ENCODE results near the gene DLEC1. TPM values are rescaled to one million over a fixed set of nuclear protein-coding genes. Genes with fewer than 3 reads are reported as not detected.

The DLEC1 gene
- total and polyA plus RNA-seq, 9 of the 15 experiments (the other 6 are each of a cell fraction or from before 2014, with no cell fraction given): 0.07 to 0.08 TPM; not detected in 7

Small RNA genes lying within 50 kb of the gene (small RNA-seq; reads per million reads assigned to genes)
- gene RF00019: not detected

Other genes starting within 250 kb of the DLEC1 start
Only the 7 nearest of the 8 such genes appear.
- gene CTDSPL, start 177.3 kb upstream of the DLEC1 start, total RNA-seq (2014; rRNA removed): 7.6 and 8.4 TPM in 2 replicates
- 12.0 and 12.6 TPM in 2 replicates for gene CTDSPL, start 177.3 kb upstream of the DLEC1 start, total RNA-seq (2014; rRNA removed; fragmentation: Illumina TruSeq; extraction: Trizol)
- 11.3 and 11.9 TPM in 2 replicates for gene CTDSPL, start 177.3 kb upstream of the DLEC1 start, total RNA-seq (2015; rRNA removed; fragmentation: Illumina TruSeq; extraction: Trizol)
- 17.9 and 19.5 TPM in 2 replicates for gene CTDSPL, start 177.3 kb upstream of the DLEC1 start, total RNA-seq (2021)
- 10.5 and 19.3 TPM in 2 replicates for gene CTDSPL, start 177.3 kb upstream of the DLEC1 start, polyA plus RNA-seq (2011; rRNA removed)
- gene CTDSPL, start 177.3 kb upstream of the DLEC1 start, polyA plus RNA-seq (2014; fragmentation: Illumina TruSeq; extraction: Trizol): 14.2 and 14.4 TPM in 2 replicates
- 1 to 10 TPM; 5.1 to 5.8 TPM for gene CTDSPL, start 177.3 kb upstream of the DLEC1 start, polyA plus RNA-seq (2014; fragmentation: Nextera tagmentation; extraction: Ambion mirVana)
- 8.8 and 8.9 TPM in 2 replicates for gene CTDSPL, start 177.3 kb upstream of the DLEC1 start, polyA plus RNA-seq (2014; rRNA removed)
- 12.6 and 17.4 TPM in 2 replicates for gene VILL, start 48.4 kb upstream of the DLEC1 start, total RNA-seq (2014; rRNA removed)
- gene VILL, start 48.4 kb upstream of the DLEC1 start, total RNA-seq (2014; rRNA removed; fragmentation: Illumina TruSeq; extraction: Trizol): 3.3 and 4.3 TPM in 2 replicates
- 8.8 and 9.2 TPM in 2 replicates for gene VILL, start 48.4 kb upstream of the DLEC1 start, total RNA-seq (2015; rRNA removed; fragmentation: Illumina TruSeq; extraction: Trizol)
- 12.4 and 13.4 TPM in 2 replicates for gene VILL, start 48.4 kb upstream of the DLEC1 start, total RNA-seq (2021)
- 7.7 and 10.6 TPM in 2 replicates for gene VILL, start 48.4 kb upstream of the DLEC1 start, polyA plus RNA-seq (2011; rRNA removed)
- 8.7 and 9.8 TPM in 2 replicates for gene VILL, start 48.4 kb upstream of the DLEC1 start, polyA plus RNA-seq (2014; fragmentation: Illumina TruSeq; extraction: Trizol)
- gene VILL, start 48.4 kb upstream of the DLEC1 start, polyA plus RNA-seq (2014; fragmentation: Nextera tagmentation; extraction: Ambion mirVana): under 1 TPM; 0.11 to 0.49 TPM
- 16.0 and 18.1 TPM in 2 replicates for gene VILL, start 48.4 kb upstream of the DLEC1 start, polyA plus RNA-seq (2014; rRNA removed)
- gene PLCD1, start 9.6 kb upstream of the DLEC1 start, total RNA-seq (2014; rRNA removed): 152 and 190 TPM in 2 replicates
- gene PLCD1, start 9.6 kb upstream of the DLEC1 start, total RNA-seq (2014; rRNA removed; fragmentation: Illumina TruSeq; extraction: Trizol): 60.7 and 88.3 TPM in 2 replicates
- gene PLCD1, start 9.6 kb upstream of the DLEC1 start, total RNA-seq (2015; rRNA removed; fragmentation: Illumina TruSeq; extraction: Trizol): 47.5 and 50.1 TPM in 2 replicates
- 149 and 161 TPM in 2 replicates for gene PLCD1, start 9.6 kb upstream of the DLEC1 start, total RNA-seq (2021)
- gene PLCD1, start 9.6 kb upstream of the DLEC1 start, polyA plus RNA-seq (2011; rRNA removed): 209 and 284 TPM in 2 replicates
- gene PLCD1, start 9.6 kb upstream of the DLEC1 start, polyA plus RNA-seq (2014; fragmentation: Illumina TruSeq; extraction: Trizol): 135 and 145 TPM in 2 replicates
- 10 to 100 TPM in 1 of 2 experiments, 1 to 10 TPM in 1; 5.4 to 11.0 TPM for gene PLCD1, start 9.6 kb upstream of the DLEC1 start, polyA plus RNA-seq (2014; fragmentation: Nextera tagmentation; extraction: Ambion mirVana)
- 116 and 140 TPM in 2 replicates for gene PLCD1, start 9.6 kb upstream of the DLEC1 start, polyA plus RNA-seq (2014; rRNA removed)
- 55.0 and 66.3 TPM in 2 replicates for gene ACAA1, start 97.9 kb downstream of the DLEC1 start, total RNA-seq (2014; rRNA removed)
- gene ACAA1, start 97.9 kb downstream of the DLEC1 start, total RNA-seq (2014; rRNA removed; fragmentation: Illumina TruSeq; extraction: Trizol): 23.6 and 34.5 TPM in 2 replicates
- gene ACAA1, start 97.9 kb downstream of the DLEC1 start, total RNA-seq (2015; rRNA removed; fragmentation: Illumina TruSeq; extraction: Trizol): 53.5 and 62.3 TPM in 2 replicates
- gene ACAA1, start 97.9 kb downstream of the DLEC1 start, total RNA-seq (2021): 66.8 and 67.9 TPM in 2 replicates
- gene ACAA1, start 97.9 kb downstream of the DLEC1 start, polyA plus RNA-seq (2011; rRNA removed): 60.2 and 92.0 TPM in 2 replicates
- 54.5 and 57.2 TPM in 2 replicates for gene ACAA1, start 97.9 kb downstream of the DLEC1 start, polyA plus RNA-seq (2014; fragmentation: Illumina TruSeq; extraction: Trizol)
- gene ACAA1, start 97.9 kb downstream of the DLEC1 start, polyA plus RNA-seq (2014; fragmentation: Nextera tagmentation; extraction: Ambion mirVana): 1 to 10 TPM; 4.0 to 7.9 TPM
- 88.9 and 96.0 TPM in 2 replicates for gene ACAA1, start 97.9 kb downstream of the DLEC1 start, polyA plus RNA-seq (2014; rRNA removed)
- gene MYD88, start 99.5 kb downstream of the DLEC1 start, total RNA-seq (2014; rRNA removed): 13.3 and 25.3 TPM in 2 replicates
- gene MYD88, start 99.5 kb downstream of the DLEC1 start, total RNA-seq (2014; rRNA removed; fragmentation: Illumina TruSeq; extraction: Trizol): 3.2 and 3.3 TPM in 2 replicates
- 4.1 and 5.0 TPM in 2 replicates for gene MYD88, start 99.5 kb downstream of the DLEC1 start, total RNA-seq (2015; rRNA removed; fragmentation: Illumina TruSeq; extraction: Trizol)
- 33.0 and 33.1 TPM in 2 replicates for gene MYD88, start 99.5 kb downstream of the DLEC1 start, total RNA-seq (2021)
- 37.6 and 37.8 TPM in 2 replicates for gene MYD88, start 99.5 kb downstream of the DLEC1 start, polyA plus RNA-seq (2011; rRNA removed)
- gene MYD88, start 99.5 kb downstream of the DLEC1 start, polyA plus RNA-seq (2014; fragmentation: Illumina TruSeq; extraction: Trizol): 39.2 and 47.3 TPM in 2 replicates
- gene MYD88, start 99.5 kb downstream of the DLEC1 start, polyA plus RNA-seq (2014; fragmentation: Nextera tagmentation; extraction: Ambion mirVana): 10 to 100 TPM; 19.5 to 37.7 TPM
- gene MYD88, start 99.5 kb downstream of the DLEC1 start, polyA plus RNA-seq (2014; rRNA removed): 27.6 and 37.7 TPM in 2 replicates
- gene OXSR1, start 126.3 kb downstream of the DLEC1 start, total RNA-seq (2014; rRNA removed): 32.8 and 35.0 TPM in 2 replicates
- 50.0 and 55.2 TPM in 2 replicates for gene OXSR1, start 126.3 kb downstream of the DLEC1 start, total RNA-seq (2014; rRNA removed; fragmentation: Illumina TruSeq; extraction: Trizol)
- 44.7 and 47.6 TPM in 2 replicates for gene OXSR1, start 126.3 kb downstream of the DLEC1 start, total RNA-seq (2015; rRNA removed; fragmentation: Illumina TruSeq; extraction: Trizol)
- gene OXSR1, start 126.3 kb downstream of the DLEC1 start, total RNA-seq (2021): 48.6 and 56.4 TPM in 2 replicates
- gene OXSR1, start 126.3 kb downstream of the DLEC1 start, polyA plus RNA-seq (2011; rRNA removed): 63.4 and 87.6 TPM in 2 replicates
- gene OXSR1, start 126.3 kb downstream of the DLEC1 start, polyA plus RNA-seq (2014; fragmentation: Illumina TruSeq; extraction: Trizol): 54.1 and 60.9 TPM in 2 replicates
- 10 to 100 TPM; 15.7 to 19.8 TPM for gene OXSR1, start 126.3 kb downstream of the DLEC1 start, polyA plus RNA-seq (2014; fragmentation: Nextera tagmentation; extraction: Ambion mirVana)
- 48.7 and 50.3 TPM in 2 replicates for gene OXSR1, start 126.3 kb downstream of the DLEC1 start, polyA plus RNA-seq (2014; rRNA removed)
- not detected in 2 replicates for gene SLC22A13, start 226.6 kb downstream of the DLEC1 start, total RNA-seq (2014; rRNA removed)
- 0.13 and 0.18 TPM in 2 replicates for gene SLC22A13, start 226.6 kb downstream of the DLEC1 start, total RNA-seq (2014; rRNA removed; fragmentation: Illumina TruSeq; extraction: Trizol)
- gene SLC22A13, start 226.6 kb downstream of the DLEC1 start, total RNA-seq (2015; rRNA removed; fragmentation: Illumina TruSeq; extraction: Trizol): 0.30 and 0.36 TPM in 2 replicates
- 0.29 and 0.49 TPM in 2 replicates for gene SLC22A13, start 226.6 kb downstream of the DLEC1 start, total RNA-seq (2021)
- 0.15 and 0.19 TPM in 2 replicates for gene SLC22A13, start 226.6 kb downstream of the DLEC1 start, polyA plus RNA-seq (2011; rRNA removed)
- gene SLC22A13, start 226.6 kb downstream of the DLEC1 start, polyA plus RNA-seq (2014; fragmentation: Illumina TruSeq; extraction: Trizol): 0.07 and 0.15 TPM in 2 replicates
- gene SLC22A13, start 226.6 kb downstream of the DLEC1 start, polyA plus RNA-seq (2014; fragmentation: Nextera tagmentation; extraction: Ambion mirVana): not detected
- gene SLC22A13, start 226.6 kb downstream of the DLEC1 start, polyA plus RNA-seq (2014; rRNA removed): 0.09 TPM in 1 of 2 replicates, not detected in the other